ENCODE measurements around the gene MAP3K5.
A peak's percentile ranks its signal among the peaks of the same experiment; 100 is the strongest.

The MAP3K5 gene

GRCh38 chr6:136734977-136735376, 57.3 kb downstream of the MAP3K5 start:
- Mint-ChIP-seq H3K9me3 (no peaks in the 10 kb centered on the region), H3K27ac (no peak overlapping the region), H3K4me3 (no peak overlapping the region), H3K4me1 (ENCODE audit: low read depth) (peaks cover 20% of the 10 kb centered on the region), H3K27me3 (no peaks in the 10 kb centered on the region), H3K36me3 (ENCODE audit: low read depth) (no peaks in the 10 kb centered on the region)

DNA sequence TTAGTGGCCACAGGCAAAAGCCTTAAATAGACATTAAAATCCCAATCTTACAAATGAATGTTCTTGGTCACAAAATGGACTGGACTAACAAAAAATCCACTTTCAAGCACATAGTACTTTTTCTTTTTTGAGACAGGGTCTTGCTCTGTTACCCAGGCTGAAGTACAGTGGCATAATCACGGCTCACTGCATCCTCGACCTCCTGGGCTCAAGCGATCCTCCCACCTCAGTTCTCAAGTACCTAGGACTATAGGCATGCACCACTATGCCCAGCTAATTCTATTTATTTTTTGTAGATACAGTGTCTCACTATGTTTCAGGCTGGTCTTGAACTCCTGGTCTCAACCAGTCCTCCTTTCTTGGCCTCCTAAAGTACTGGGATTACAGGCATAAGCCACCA, 59.4 kb downstream of the MAP3K5 start:
- no peak overlapping the region for H3K27ac Mint-ChIP-seq
- no peaks in the 10 kb centered on the region for H3K9me3 Mint-ChIP-seq

DNA sequence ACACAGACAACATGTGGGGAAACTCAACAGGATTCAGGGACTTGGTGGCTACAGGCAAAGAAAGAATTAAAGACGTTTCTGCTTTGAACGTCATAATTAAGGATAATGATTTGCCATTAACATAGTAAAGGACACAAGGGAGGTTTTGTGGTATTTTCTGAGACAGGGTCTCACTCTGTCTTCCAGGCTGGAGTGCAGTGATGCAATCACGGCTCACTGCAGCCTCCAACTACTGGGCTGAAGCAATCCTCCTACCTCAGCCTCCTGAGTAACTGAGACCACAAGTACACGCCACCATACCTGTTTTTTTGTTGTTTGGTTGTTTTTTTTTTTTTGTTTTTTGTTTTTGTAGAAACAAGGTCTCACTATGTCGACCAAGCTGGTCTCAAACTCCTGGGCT, 62.4 kb downstream of the MAP3K5 start:
- Mint-ChIP-seq H3K27me3 (no peaks in the 10 kb centered on the region), H3K36me3 (ENCODE audit: low read depth) (peaks cover 7% of the 10 kb centered on the region), H3K4me3 (no peak overlapping the region), H3K4me1 (ENCODE audit: low read depth) (peaks cover 28% of the 10 kb centered on the region), H3K27ac (no peak overlapping the region), H3K9me3 (no peaks in the 10 kb centered on the region)

More for the DNA sequence above, 59.4 kb downstream of the MAP3K5 start:
- Mint-ChIP-seq H3K27me3 (no peaks in the 10 kb centered on the region), H3K4me1 (ENCODE audit: low read depth) (peaks cover 19% of the 10 kb centered on the region), H3K4me3 (no peak overlapping the region), H3K36me3 (ENCODE audit: low read depth) (peaks cover 7% of the 10 kb centered on the region)

DNA sequence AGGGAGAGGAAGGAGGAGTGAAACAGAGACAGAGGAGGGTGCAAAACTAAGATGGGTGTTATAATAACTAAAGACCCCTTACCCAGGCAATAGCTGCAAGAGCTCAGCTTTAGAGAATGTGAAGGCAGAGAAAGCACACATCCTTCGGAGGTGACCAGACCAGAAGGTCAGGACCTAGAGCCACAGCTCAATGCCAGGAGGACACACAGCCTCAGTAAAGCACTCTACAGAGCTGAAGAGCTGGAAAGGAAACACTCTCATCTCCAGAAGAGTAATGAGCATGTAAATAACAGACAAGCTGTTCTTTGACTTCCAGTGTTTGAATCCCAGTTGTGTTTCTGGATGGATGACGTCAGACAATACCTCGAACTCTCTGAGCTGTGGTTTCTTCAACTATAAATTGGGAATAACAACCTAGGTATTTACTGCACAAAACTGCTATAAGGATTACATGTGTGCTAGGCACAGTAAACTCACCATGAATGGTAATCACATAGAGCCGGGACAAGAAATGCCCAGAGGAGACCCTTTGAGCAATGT, 63.2 kb downstream of the MAP3K5 start:
- H3K4me3 Mint-ChIP-seq, result no peak overlapping the region
- H3K9me3 Mint-ChIP-seq, result no peaks in the 10 kb centered on the region
- peaks cover 35% of the 10 kb centered on the region for H3K4me1 Mint-ChIP-seq (ENCODE audit: low read depth)

DNA sequence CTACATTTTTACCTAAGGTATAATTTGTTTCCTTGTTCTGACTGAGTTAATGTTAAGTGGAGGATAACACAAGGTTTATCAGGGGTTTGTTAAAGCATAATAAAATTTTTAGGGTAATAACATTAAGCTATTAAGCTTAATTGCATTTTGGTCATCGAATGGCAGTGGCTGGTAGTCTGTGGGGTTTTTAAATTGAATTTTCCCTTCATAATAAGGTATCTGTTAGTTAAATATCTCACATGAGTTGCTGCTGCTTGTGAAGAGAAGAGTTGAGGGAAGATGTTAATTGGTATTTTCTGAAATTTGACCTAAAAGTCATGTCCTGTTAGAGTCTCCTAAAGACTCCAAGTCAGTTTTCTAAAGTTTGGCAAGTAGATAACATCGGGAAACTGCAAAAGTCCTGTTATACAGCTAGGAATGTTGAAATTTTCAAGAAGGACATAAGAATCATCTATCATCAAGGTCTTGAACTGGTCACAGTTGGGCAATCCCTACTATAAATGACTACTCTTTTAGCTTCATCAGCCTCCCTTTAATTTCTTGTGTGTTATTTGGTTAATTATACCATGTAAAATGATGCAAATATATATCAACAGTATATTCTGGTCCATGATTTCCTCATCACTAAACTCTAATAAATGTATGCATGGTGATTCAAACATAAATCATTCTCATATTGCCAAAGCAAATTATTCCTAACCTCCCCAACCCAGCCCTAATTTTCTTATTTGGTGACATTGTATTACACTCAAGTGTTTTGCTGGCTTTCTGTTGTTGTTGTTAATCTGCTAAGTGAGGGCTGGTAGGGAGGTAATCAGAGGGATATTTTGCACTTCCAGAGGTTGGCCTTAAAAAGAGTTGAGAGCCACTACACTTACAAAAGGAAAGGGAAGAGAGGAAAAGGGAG, 64.0 kb downstream of the MAP3K5 start:
- no peaks in the 10 kb centered on the region for H3K27me3 Mint-ChIP-seq
- no peak overlapping the region for H3K27ac Mint-ChIP-seq
- H3K4me3 Mint-ChIP-seq, result no peak overlapping the region
- H3K9me3 Mint-ChIP-seq, result no peaks in the 10 kb centered on the region
- peaks cover 42% of the 10 kb centered on the region for H3K4me1 Mint-ChIP-seq (ENCODE audit: low read depth)
- peaks cover 7% of the 10 kb centered on the region for H3K36me3 Mint-ChIP-seq (ENCODE audit: low read depth)

More for the DNA sequence above, 63.2 kb downstream of the MAP3K5 start:
- no peaks in the 10 kb centered on the region for H3K27me3 Mint-ChIP-seq
- peaks cover 7% of the 10 kb centered on the region for H3K36me3 Mint-ChIP-seq (ENCODE audit: low read depth)
- H3K27ac Mint-ChIP-seq, result no peak overlapping the region

DNA sequence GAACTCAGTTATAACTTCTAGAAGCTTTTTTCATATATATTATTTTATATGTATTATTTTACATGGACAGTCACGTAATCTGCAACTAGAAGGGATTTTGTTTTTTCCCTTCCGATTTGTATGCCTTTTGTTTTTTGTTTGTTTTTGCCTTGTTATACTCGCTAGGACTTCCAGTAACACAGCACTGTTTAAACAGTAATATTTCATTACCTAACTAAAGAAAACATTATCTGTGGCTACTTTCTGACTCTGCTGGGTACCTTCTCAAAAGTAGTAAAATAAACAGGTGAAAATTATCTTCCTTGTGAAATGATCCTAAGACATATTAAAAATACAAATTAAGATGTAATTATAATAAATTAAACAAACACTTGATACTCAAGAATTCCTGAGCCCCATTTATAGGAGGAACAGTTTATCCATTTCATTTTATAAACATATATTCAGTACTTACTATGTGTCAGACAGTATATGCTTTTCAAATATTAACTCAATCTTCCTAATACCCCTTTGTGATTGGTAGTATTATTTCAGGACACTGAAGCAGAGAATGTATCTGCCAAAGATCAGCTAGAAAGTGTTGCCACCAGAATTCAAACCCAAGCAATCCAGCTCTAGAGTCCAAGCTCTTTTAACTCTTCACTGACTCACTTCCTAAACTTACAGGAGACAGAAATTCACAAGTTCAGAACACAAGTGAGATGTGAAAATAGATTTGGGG, 65.3 kb downstream of the MAP3K5 start:
- H3K27ac Mint-ChIP-seq, result no peak overlapping the region
- H3K4me1 Mint-ChIP-seq (ENCODE audit: low read depth), result peaks cover 37% of the 10 kb centered on the region
- no peaks in the 10 kb centered on the region for H3K27me3 Mint-ChIP-seq
- H3K9me3 Mint-ChIP-seq, result no peaks in the 10 kb centered on the region
- no peak overlapping the region for H3K4me3 Mint-ChIP-seq
- H3K36me3 Mint-ChIP-seq (ENCODE audit: low read depth), result peaks cover 7% of the 10 kb centered on the region

DNA sequence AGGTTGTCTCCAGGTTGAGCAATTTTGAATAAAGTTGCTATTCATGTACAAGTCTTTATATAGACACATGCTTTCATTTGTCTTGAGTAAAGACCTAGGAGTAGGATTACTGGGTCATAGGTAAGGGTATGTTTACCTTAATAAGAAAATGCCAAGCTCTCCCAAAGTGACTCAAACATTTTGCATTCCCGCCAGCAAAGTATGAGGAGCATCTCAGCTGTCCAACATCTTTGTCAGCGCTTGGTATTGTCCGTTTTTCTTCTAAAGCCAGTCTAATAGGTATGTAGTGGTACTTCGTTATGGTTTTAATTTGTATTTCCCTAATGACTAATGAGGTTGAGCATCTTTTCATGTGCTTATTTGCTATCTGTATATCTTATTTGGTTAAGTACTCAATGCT, 67.2 kb downstream of the MAP3K5 start:
- no peak overlapping the region for H3K27ac Mint-ChIP-seq
- no peaks in the 10 kb centered on the region for H3K9me3 Mint-ChIP-seq
- peaks cover 12% of the 10 kb centered on the region for H3K36me3 Mint-ChIP-seq (ENCODE audit: low read depth)
- peaks cover 35% of the 10 kb centered on the region for H3K4me1 Mint-ChIP-seq (ENCODE audit: low read depth)
- H3K4me3 Mint-ChIP-seq, result no peak overlapping the region
- no peaks in the 10 kb centered on the region for H3K27me3 Mint-ChIP-seq

DNA sequence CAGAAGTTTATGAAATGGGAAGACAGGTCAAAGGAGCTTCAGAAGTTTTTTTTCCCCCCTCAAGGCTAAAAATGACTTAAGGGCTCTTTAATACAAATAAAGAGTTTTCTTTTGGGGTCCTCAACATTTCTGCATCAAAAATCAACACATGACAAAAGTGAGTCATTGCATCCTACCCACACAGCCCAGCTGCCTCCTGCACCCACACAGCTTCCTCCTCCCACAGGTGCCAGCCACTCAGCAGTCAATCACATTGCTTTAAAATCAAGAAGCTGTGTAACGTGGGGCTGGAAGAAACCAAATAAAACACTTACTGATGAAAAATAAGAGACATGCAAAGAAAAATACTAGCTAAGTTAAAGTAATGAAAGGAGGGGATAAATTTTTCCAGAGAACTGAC, 68.5 kb downstream of the MAP3K5 start:
- peak overlapping the region; percentile 59 for H3K27ac Mint-ChIP-seq
- H3K9me3 Mint-ChIP-seq, result no peaks in the 10 kb centered on the region
- H3K36me3 Mint-ChIP-seq (ENCODE audit: low read depth), result peaks cover 10% of the 10 kb centered on the region
- H3K27me3 Mint-ChIP-seq, result no peaks in the 10 kb centered on the region
- H3K4me1 Mint-ChIP-seq (ENCODE audit: low read depth), result peaks cover 47% of the 10 kb centered on the region
- peak overlapping the region; percentile 21 for H3K4me3 Mint-ChIP-seq

DNA sequence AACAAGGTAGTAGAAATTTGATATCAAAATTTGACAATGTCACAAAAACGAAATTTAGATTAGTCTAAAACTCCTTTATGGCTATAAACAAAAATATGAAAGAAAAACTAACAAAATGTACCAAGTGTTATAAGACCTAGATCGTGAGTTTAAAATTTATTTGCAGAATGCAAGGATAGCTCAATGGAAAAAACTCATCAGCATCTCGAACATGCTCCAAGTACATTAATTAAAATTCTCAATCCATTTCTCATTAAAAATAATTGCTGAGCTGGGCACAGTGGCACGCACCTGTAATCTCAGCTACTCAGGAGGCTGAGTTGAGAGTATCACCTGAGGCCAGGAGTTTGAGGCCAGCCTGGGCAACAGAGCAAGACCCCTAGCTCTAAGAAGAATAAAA, 70.8 kb downstream of the MAP3K5 start:
- Mint-ChIP-seq H3K36me3 (ENCODE audit: low read depth) (peaks cover 10% of the 10 kb centered on the region), H3K4me3 (no peak overlapping the region), H3K27me3 (no peaks in the 10 kb centered on the region), H3K4me1 (ENCODE audit: low read depth) (peaks cover 60% of the 10 kb centered on the region), H3K9me3 (no peaks in the 10 kb centered on the region), H3K27ac (no peak overlapping the region)

DNA sequence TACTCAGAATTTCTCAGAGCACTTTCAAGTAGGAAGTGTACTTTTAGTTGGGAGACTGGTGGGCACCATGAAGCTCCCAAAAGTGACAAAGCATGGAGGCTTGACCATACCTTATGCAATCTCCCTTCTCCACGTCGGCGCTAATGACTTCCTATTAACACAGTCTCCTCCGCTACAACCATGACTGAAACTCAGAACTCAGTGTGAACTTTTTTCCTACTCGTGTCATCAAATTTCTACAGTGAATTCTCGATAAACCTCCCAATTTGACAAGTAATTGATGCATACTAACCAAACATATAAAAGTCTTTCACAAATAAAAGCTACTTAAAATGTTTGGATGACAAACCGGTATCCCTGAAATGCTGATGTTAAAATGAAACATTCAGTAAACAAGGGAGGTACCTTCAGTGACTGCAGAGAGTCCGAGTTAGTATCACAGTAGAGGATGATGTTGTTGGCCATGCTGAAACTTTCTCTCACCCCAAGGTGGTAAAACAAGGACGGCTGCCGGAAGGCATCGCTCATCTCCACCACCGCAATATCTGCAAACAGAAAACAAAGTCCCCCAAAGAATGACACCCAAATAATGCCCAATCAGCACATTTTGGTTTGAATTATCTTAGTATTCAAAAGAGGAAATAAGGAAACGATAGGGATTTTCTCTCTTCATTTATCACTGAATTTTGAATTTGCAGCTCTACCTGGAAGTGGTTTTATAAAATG, 72.1 kb downstream of the MAP3K5 start:
- Mint-ChIP-seq H3K4me1 (ENCODE audit: low read depth) (peaks cover 59% of the 10 kb centered on the region), H3K27ac (peak overlapping the region; percentile 2), H3K4me3 (peak overlapping the region; percentile 11), H3K9me3 (no peaks in the 10 kb centered on the region), H3K27me3 (no peaks in the 10 kb centered on the region), H3K36me3 (ENCODE audit: low read depth) (peaks cover 13% of the 10 kb centered on the region)

GRCh38 chr6:136719280-136720044, 72.8 kb downstream of the MAP3K5 start:
- Mint-ChIP-seq H3K36me3 (ENCODE audit: low read depth) (peaks cover 13% of the 10 kb centered on the region), H3K9me3 (no peaks in the 10 kb centered on the region), H3K27me3 (no peaks in the 10 kb centered on the region), H3K4me3 (no peak overlapping the region), H3K4me1 (ENCODE audit: low read depth) (peaks cover 52% of the 10 kb centered on the region), H3K27ac (no peak overlapping the region)

DNA sequence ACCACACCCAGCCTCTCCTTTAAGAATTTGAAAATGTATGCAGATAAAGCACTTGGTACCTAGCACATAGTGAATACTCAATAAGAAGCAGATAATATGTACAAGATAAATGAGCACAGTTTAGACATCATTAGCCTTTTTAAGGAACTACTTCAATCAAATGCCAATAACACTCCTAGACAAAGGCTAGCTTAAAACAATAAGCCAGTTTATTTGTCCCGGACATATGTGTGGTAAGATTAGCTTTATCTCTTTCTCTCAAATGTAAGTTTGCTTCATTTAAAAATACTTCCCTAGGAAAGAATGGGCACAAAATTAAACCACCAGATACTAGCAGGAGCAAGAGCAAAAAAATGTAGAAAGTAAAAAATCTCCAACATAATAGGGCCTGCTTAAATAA, 73.8 kb downstream of the MAP3K5 start:
- H3K27me3 Mint-ChIP-seq, result no peaks in the 10 kb centered on the region
- no peak overlapping the region for H3K4me3 Mint-ChIP-seq
- H3K9me3 Mint-ChIP-seq, result no peaks in the 10 kb centered on the region
- no peak overlapping the region for H3K27ac Mint-ChIP-seq
- peaks cover 42% of the 10 kb centered on the region for H3K4me1 Mint-ChIP-seq (ENCODE audit: low read depth)
- peaks cover 18% of the 10 kb centered on the region for H3K36me3 Mint-ChIP-seq (ENCODE audit: low read depth)

- H3K9me3 Mint-ChIP-seq, result no peaks in the 10 kb centered on the region
- H3K27ac Mint-ChIP-seq, result no peak overlapping the region
- peaks cover 46% of the 10 kb centered on the region for H3K4me1 Mint-ChIP-seq (ENCODE audit: low read depth)
- peaks cover 24% of the 10 kb centered on the region for H3K36me3 Mint-ChIP-seq (ENCODE audit: low read depth)
- H3K4me3 Mint-ChIP-seq, result no peak overlapping the region
- H3K27me3 Mint-ChIP-seq, result no peaks in the 10 kb centered on the region
Observed at GRCh38 chr6:136717716-136717990, 74.6 kb downstream of the MAP3K5 start.

DNA sequence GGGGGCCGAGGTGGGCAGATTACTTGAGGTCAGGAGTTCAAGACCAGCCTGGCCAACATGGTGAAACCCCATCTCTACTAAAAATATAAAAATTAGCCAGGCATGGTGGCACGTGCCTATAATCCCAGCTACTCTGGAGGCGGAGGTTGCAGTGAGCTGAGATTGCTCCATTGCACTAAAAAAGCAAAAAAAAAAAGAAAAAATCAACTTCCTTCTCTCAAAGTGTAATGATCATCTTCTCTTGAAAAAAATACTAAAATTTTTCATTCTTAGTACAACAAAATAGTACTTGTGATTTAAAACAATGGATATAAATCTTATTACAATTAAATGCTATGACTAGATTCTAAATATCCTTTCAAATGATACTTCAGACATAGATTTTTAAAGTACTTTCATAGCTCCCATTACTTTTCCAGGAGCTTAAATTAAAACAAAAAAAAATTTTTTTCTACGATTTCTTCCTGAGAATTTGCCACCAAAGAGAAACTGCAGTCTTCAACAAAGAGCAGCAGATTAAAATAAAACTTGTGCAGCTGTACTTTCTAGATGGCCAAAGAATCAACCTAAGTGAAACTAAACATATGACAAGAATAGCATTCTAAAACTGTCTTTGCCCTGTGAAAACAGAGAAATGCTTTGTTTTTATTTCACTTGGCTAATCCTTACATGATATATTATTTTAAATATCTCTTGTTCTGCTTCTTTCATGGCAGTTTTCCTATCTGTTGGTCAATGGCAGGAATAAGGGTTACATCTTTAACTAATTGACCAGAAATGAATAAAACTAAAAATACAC, 75.2 kb downstream of the MAP3K5 start:
- Mint-ChIP-seq H3K27ac (no peak overlapping the region), H3K4me1 (ENCODE audit: low read depth) (peaks cover 47% of the 10 kb centered on the region), H3K27me3 (no peaks in the 10 kb centered on the region), H3K4me3 (no peak overlapping the region), H3K36me3 (ENCODE audit: low read depth) (peaks cover 26% of the 10 kb centered on the region), H3K9me3 (no peaks in the 10 kb centered on the region)

Data from stimulated activated naive CD8-positive, alpha-beta T cell treated with anti-CD3 and anti-CD28 coated beads, Interleukin-15, Interleukin-2, amounts not matched to agents 100 ng/mL and 50 ng/mL, for 24 hours (primary cell).